Endothelial cell of umbilical vein (primary cell): ENCODE data around the gene B4GALT5. TPM values are rescaled to one million over a fixed set of nuclear protein-coding genes. Genes with fewer than 3 reads are reported as not detected.

Experiments used
- BruUV-seq: library from RNA; stranded (reverse); fragments of 400-500 nt; replicated peaks from 2 replicates; lab custom pipeline; 2021; lab: Mats Ljungman, UMichigan
- CTCF ChIA-PET: fragments of 300-600, 350-600 bp; sonication (Branson Sonifier 250); formaldehyde crosslinking; loops from one replicate; lab custom pipeline; 2021; ENCODE audit warnings: antibody characterized with exemption, inconsistent platforms; lab: Charles Lee
- POLR2A ChIA-PET: fragments of 300-600, 350-600 bp; sonication (Branson Sonifier 250); formaldehyde crosslinking; loops from one replicate; lab custom pipeline; 2021; ENCODE audit warnings: antibody characterized with exemption, inconsistent platforms; lab: Charles Lee
- DNase-seq: peaks from one replicate; pipeline ENCODE4 v3.0.0-alpha.2; 2011; ENCODE audit warnings: low read depth, low spot score
- FAIRE-seq: peaks from 2 replicates; lab custom pipeline; 2011; peaks lifted over from hg19 to GRCh38; lab: Jason Lieb, UNC
- H2AFZ ChIP-seq: 2 replicates; pipeline ENCODE4 v1.6.0; 2012; ENCODE audit warnings: low read depth, low read length, control low read depth, inconsistent platforms
- H3K27ac ChIP-seq: 2 replicates; pipeline ENCODE4 v1.5.1; 2011; ENCODE audit warnings: low read depth, mild to moderate bottlenecking, control low read depth, low read length, moderate library complexity; ENCODE audit not compliant: insufficient read depth
- H3K27me3 ChIP-seq, 2 experiments: 2 replicates each; pipeline versions ENCODE4 v1.6.0 to v1.6.1; 2011; ENCODE audit warnings: low read length in 2 of 2, mixed read lengths in 1 of 2; ENCODE audit not compliant: control insufficient read depth in 2 of 2, insufficient read depth in 2 of 2
- H3K36me3 ChIP-seq, 2 experiments: 2 replicates in 1 of 2; 3 replicates in 1 of 2; pipeline ENCODE4 v1.5.1; 2011; ENCODE audit warnings: low read length in 2 of 2, mild to moderate bottlenecking in 1 of 2, moderate library complexity in 1 of 2; ENCODE audit not compliant: control insufficient read depth in 2 of 2, insufficient read depth in 2 of 2; ENCODE audit errors: extremely low read depth in 1 of 2
- H3K4me1 ChIP-seq: 3 replicates; pipeline ENCODE4 v1.5.1; 2011; ENCODE audit warnings: mild to moderate bottlenecking, low read length; ENCODE audit not compliant: control insufficient read depth, insufficient read depth; ENCODE audit errors: extremely low read depth
- H3K4me2 ChIP-seq: 2 replicates; pipeline ENCODE4 v1.6.1; 2011; ENCODE audit warnings: low read length, control low read depth, mixed read lengths; ENCODE audit not compliant: insufficient read depth
- H3K4me3 ChIP-seq, 3 experiments: fragments of 200-600 bp in 1 of 3; sonication (generic), shearing (Covaris generic) in 1 of 3; replicated peaks in 1 of 3; 2 replicates each; pipeline ENCODE4 v1.5.1; 2011 to 2016; ENCODE audit warnings: control low read depth in 3 of 3, low read length in 3 of 3, mild to moderate bottlenecking in 2 of 3, inconsistent platforms in 1 of 3, low read depth in 1 of 3, moderate library complexity in 1 of 3; ENCODE audit not compliant: insufficient read depth in 1 of 3
- H3K79me2 ChIP-seq: 2 replicates; pipeline ENCODE4 v1.6.0; 2012; ENCODE audit warnings: low read length, inconsistent platforms; ENCODE audit not compliant: control insufficient read depth, insufficient read depth
- H3K9ac ChIP-seq: replicated peaks from 2 replicates; pipeline ENCODE3; 2011; ENCODE audit warnings: low read length, control low read depth; ENCODE audit not compliant: insufficient read depth; ENCODE audit errors: extremely low read depth
- H3K9me1 ChIP-seq: replicated peaks from 3 replicates; pipeline ENCODE4 v1.6.0; 2011; ENCODE audit warnings: mild to moderate bottlenecking, low read length; ENCODE audit not compliant: control insufficient read depth, insufficient read depth; ENCODE audit errors: extremely low read depth
- H3K9me3 ChIP-seq: replicated peaks from 2 replicates; pipeline ENCODE4 v1.5.1; 2012; ENCODE audit warnings: low read length, inconsistent platforms; ENCODE audit not compliant: control insufficient read depth, insufficient read depth
- H4K20me1 ChIP-seq: replicated peaks from 2 replicates; pipeline ENCODE3; 2011; ENCODE audit warnings: mild to moderate bottlenecking, low read length; ENCODE audit not compliant: control insufficient read depth, insufficient read depth; ENCODE audit errors: extremely low read depth
- EZH2 ChIP-seq: IDR thresholded peaks from 2 replicates; pipeline ENCODE4 v1.6.1; 2012; ENCODE audit warnings: borderline replicate concordance, low read depth, mild to moderate bottlenecking, moderate library complexity, low read length, inconsistent platforms; ENCODE audit not compliant: severe bottlenecking
- FOS ChIP-seq: IDR thresholded peaks from 2 replicates; pipeline ENCODE4 v1.6.1; 2011; ENCODE audit warnings: mild to moderate bottlenecking, low read length, moderate library complexity, borderline replicate concordance; ENCODE audit not compliant: insufficient read depth
- GATA2 ChIP-seq: IDR thresholded peaks from 2 replicates; pipeline ENCODE4 v1.7.0; 2011; ENCODE audit warnings: low read depth, mild to moderate bottlenecking, moderate library complexity, mixed read lengths, low read length; ENCODE audit not compliant: insufficient read length, insufficient read depth
- JUN ChIP-seq: IDR thresholded peaks from 2 replicates; pipeline ENCODE4 v1.6.1; 2011; ENCODE audit warnings: borderline replicate concordance, low read depth; ENCODE audit not compliant: insufficient read length, insufficient read depth
- MYC ChIP-seq: IDR thresholded peaks from one replicate; pipeline ENCODE4 v1.6.1; 2011; ENCODE audit warnings: mild to moderate bottlenecking, low read depth, low read length
- POLR2A ChIP-seq: IDR thresholded peaks from 2 replicates; pipeline ENCODE4 v1.6.1; 2012; ENCODE audit warnings: low read depth, mild to moderate bottlenecking, control low read depth, low read length
- POLR2AphosphoS5 ChIP-seq: IDR thresholded peaks from 2 replicates; pipeline ENCODE4 v1.6.1; 2012; ENCODE audit warnings: low read depth, mild to moderate bottlenecking, control low read depth, low read length, moderate library complexity; ENCODE audit not compliant: insufficient read depth
- dilution Hi-C: fragments of 300-500 bp; cut with MboI; formaldehyde crosslinking; loops from one replicate; pipeline ENCODE4 v1.15.0; 2019; ENCODE audit warnings: low sequenced_read_pairs; ENCODE audit not compliant: extremely low pct_ligation_motif_present
- intact Hi-C: fragments of 100-400 bp; cut with micrococcal nuclease; formaldehyde crosslinking; loops from one replicate; pipeline ENCODE4 v1.10.0; 2022
- polyA plus RNA-seq, 4 experiments: library from polyadenylated mRNA; depleted of rRNA in 3 of 4; stranded (reverse) in 3 of 4; unstranded in 1 of 4; fragments of >200 nt; gene quantifications; 2 replicates each; pipeline versions ENCODE4 v1.2.1 to v1.2.3, GENCODE V29; 2011 to 2012; ENCODE audit warnings: missing spikeins in 1 of 4
- total RNA-seq: library from RNA; stranded (reverse); gene quantifications from 2 replicates; pipeline ENCODE4 v1.2.3, GENCODE V29; 2021
- TF ChIP-seq, protein P1 (sequence below), 2 donors: IDR thresholded peaks; 1 replicate in 1 of 2; 2 replicates in 1 of 2; pipeline ENCODE4 v1.5.1; 2011; ENCODE audit warnings: low read length in 2 of 2, mild to moderate bottlenecking in 2 of 2, moderate library complexity in 2 of 2, control low read depth in 1 of 2, inconsistent platforms in 1 of 2, low read depth in 1 of 2; ENCODE audit not compliant: insufficient read depth in 1 of 2; ENCODE audit errors: extremely low read depth in 1 of 2
- TF ChIP-seq, protein P2 (sequence below): IDR thresholded peaks from 2 replicates; pipeline ENCODE4 v1.6.1; 2011; ENCODE audit not compliant: insufficient read depth, insufficient read length

Gene B4GALT5
- total and polyA plus RNA-seq, 2 donors (not counting 3 experiments of a cell fraction or from before 2014, with no cell fraction given) = 54.4 to 70.1 TPM

DNA sequence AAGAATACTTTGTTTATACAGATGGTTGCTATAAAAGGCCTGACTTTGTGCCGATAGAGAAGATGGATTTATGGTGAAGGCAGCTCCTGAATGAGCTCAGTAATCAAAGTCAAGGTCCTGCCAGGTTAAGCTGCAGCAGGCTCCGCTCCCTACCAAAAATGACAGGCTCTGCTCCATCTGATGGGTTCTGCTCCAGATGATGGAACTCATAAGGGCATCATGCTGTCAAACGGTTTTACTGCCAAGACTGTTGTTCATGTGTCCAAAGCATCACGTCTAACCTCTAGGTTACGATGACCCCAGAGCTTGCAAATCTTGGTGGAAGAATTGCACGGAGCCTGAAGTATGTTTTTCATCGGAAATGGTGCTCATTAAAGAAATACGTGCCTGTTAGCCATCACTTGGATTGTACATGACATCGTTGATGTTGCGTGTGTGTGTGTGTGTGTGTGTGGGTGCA is 126.5 kb downstream of the B4GALT5 start:
- peaks cover 2% of the 10 kb centered on the region for H3K4me1 ChIP-seq
- no TSS peak for BruUV-seq
- no peak overlapping the region for H3K4me3 ChIP-seq
- no peaks in the 10 kb centered on the region for H3K79me2 ChIP-seq
- H3K36me3 ChIP-seq = no peaks in the 10 kb centered on the region
- no peaks in the 10 kb centered on the region for H3K9me1 ChIP-seq
- H3K9ac ChIP-seq = no peak overlapping the region
- POLR2A ChIA-PET = no interaction called here
- H3K27ac ChIP-seq = no peak overlapping the region
- no peak overlapping the region for H2AFZ ChIP-seq
- no peaks in the 10 kb centered on the region for H3K27me3 ChIP-seq
- H3K4me2 ChIP-seq = no peak overlapping the region
- CTCF ChIA-PET = interaction anchor here (2.2 to 2.8 kb wide), 3 partner anchors 9 to 45 kb away, joined by 5 to 13 read pairs (median 5); no protein-coding TSS in a partner anchor
- intact Hi-C loops = no loop called here
- TF ChIP-seq, protein P1, sequence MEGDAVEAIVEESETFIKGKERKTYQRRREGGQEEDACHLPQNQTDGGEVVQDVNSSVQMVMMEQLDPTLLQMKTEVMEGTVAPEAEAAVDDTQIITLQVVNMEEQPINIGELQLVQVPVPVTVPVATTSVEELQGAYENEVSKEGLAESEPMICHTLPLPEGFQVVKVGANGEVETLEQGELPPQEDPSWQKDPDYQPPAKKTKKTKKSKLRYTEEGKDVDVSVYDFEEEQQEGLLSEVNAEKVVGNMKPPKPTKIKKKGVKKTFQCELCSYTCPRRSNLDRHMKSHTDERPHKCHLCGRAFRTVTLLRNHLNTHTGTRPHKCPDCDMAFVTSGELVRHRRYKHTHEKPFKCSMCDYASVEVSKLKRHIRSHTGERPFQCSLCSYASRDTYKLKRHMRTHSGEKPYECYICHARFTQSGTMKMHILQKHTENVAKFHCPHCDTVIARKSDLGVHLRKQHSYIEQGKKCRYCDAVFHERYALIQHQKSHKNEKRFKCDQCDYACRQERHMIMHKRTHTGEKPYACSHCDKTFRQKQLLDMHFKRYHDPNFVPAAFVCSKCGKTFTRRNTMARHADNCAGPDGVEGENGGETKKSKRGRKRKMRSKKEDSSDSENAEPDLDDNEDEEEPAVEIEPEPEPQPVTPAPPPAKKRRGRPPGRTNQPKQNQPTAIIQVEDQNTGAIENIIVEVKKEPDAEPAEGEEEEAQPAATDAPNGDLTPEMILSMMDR (IDR thresholded peaks at IDR 0.05; ENCODE audit: extremely low read depth in 1 of 2, insufficient read depth in 1 of 2, low read depth in 1 of 2, low read length in 2 of 2) = no peak
- TF ChIP-seq MYC = no peak
- no peak for TF ChIP-seq FOS
- no peak for TF ChIP-seq EZH2
- TF ChIP-seq JUN = no peak
- TF ChIP-seq POLR2AphosphoS5 = no peak
- TF ChIP-seq POLR2A = no peak
- TF ChIP-seq, protein P2, sequence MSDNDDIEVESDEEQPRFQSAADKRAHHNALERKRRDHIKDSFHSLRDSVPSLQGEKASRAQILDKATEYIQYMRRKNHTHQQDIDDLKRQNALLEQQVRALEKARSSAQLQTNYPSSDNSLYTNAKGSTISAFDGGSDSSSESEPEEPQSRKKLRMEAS = no peak
- TF ChIP-seq GATA2 = no peak
- peak; percentile 72 for DNase-seq
- peaks cover 2% of the 10 kb centered on the region for H3K9me3 ChIP-seq
- H4K20me1 ChIP-seq = no peaks in the 10 kb centered on the region
- dilution Hi-C loops = no loop called here
- no peak for FAIRE-seq
